Measurements from ENCODE around the gene PNMA1. TPM values are rescaled to one million over a fixed set of nuclear protein-coding genes. Genes with fewer than 3 reads are reported as not detected.

PNMA1 gene
- total and polyA plus RNA-seq, 2 of the 13 experiments (the other 11 are each of a cell fraction or from before 2014, with no cell fraction given), result 7.0 to 8.3 TPM

DNA sequence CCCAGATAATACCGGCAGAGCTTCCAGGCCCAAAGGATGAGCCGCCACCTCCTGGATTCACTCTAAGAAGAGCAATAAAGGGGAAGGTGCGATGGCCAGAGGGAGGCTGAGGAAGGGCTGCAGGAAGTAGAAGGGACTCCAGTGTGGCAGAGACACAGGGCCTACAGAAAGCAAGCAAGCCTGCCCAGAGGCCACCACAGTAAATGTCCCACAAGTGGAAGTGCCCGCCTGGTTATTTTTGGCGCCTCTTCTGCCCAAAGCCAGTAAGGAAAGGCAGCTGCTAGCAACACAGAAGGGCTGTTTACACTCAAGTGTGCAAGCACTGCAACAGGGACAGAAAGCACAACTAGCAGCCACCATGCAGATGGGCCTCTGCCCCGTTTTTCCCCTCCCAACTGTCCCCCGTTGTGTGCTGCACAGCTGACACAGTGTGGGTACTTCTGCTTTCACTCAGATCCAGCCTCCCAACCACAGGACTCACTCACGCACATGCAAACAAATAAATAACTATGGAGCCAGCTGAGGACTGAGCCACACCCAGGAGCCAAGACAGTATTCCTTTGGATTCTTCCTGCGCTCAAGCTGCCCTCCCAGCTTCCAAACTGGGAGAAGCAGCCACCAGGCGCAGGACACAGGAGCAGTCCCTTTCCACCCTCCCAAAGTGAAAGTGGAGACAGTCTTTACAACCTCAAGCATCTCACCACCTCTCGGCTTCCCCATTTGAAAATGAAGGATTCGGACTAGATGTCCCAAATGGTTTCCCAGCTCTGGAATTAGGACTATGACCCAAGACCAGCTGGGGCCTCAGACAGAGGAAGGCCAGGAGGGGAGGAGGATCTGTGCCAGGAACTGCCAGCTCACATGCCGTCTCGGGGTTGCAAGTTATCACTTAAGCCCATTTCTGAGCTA lies 40.0 kb upstream of the PNMA1 start (continued):
- TF ChIP-seq, protein P1, sequence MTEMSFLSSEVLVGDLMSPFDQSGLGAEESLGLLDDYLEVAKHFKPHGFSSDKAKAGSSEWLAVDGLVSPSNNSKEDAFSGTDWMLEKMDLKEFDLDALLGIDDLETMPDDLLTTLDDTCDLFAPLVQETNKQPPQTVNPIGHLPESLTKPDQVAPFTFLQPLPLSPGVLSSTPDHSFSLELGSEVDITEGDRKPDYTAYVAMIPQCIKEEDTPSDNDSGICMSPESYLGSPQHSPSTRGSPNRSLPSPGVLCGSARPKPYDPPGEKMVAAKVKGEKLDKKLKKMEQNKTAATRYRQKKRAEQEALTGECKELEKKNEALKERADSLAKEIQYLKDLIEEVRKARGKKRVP (CRISPR knock-in tag; IDR thresholded peaks at IDR 0.05), result no peak
- TF ChIP-seq ZNF776 (CRISPR knock-in tag; IDR thresholded peaks at IDR 0.05), result no peak
- TF ChIP-seq KLF9 (CRISPR knock-in tag; IDR thresholded peaks at IDR 0.05; ENCODE audit: low read depth), result no peak
- no peak for TF ChIP-seq THAP11 (CRISPR knock-in tag; IDR thresholded peaks at IDR 0.05)
- no peak for TF ChIP-seq ZNF598 (CRISPR knock-in tag; IDR thresholded peaks at IDR 0.05; ENCODE audit: borderline replicate concordance)
- TF ChIP-seq ZSCAN9 (CRISPR knock-in tag; IDR thresholded peaks at IDR 0.05; ENCODE audit: borderline replicate concordance), result 0 out of 2 replicates have a peak, but pooled peaks have one; percentile 33
- no peak for TF ChIP-seq ZNF234 (CRISPR knock-in tag; conservative IDR thresholded peaks at IDR 0.05)
- TF ChIP-seq, protein P2, sequence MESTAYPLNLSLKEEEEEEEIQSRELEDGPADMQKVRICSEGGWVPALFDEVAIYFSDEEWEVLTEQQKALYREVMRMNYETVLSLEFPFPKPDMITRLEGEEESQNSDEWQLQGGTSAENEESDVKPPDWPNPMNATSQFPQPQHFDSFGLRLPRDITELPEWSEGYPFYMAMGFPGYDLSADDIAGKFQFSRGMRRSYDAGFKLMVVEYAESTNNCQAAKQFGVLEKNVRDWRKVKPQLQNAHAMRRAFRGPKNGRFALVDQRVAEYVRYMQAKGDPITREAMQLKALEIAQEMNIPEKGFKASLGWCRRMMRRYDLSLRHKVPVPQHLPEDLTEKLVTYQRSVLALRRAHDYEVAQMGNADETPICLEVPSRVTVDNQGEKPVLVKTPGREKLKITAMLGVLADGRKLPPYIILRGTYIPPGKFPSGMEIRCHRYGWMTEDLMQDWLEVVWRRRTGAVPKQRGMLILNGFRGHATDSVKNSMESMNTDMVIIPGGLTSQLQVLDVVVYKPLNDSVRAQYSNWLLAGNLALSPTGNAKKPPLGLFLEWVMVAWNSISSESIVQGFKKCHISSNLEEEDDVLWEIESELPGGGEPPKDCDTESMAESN (CRISPR knock-in tag; conservative IDR thresholded peaks at IDR 0.05), result no peak
- no peak for TF ChIP-seq ZNF205 (CRISPR knock-in tag; IDR thresholded peaks at IDR 0.05)
- TF ChIP-seq ZNF737 (CRISPR knock-in tag; IDR thresholded peaks at IDR 0.05; ENCODE audit: borderline replicate concordance), result no peak
- peak; percentile 78; the same call in 1 of the 2 replicates for TF ChIP-seq BRD4 (CRISPR knock-in tag; IDR thresholded peaks at IDR 0.05)
- TF ChIP-seq ZNF546 (CRISPR knock-in tag; conservative IDR thresholded peaks at IDR 0.05), result no peak
- no peak for TF ChIP-seq ZNF605 (CRISPR knock-in tag; IDR thresholded peaks at IDR 0.05)
- TF ChIP-seq ZNF816 (CRISPR knock-in tag; IDR thresholded peaks at IDR 0.05; ENCODE audit: borderline replicate concordance), result no peak
- TF ChIP-seq RAD21 (CRISPR knock-in tag; IDR thresholded peaks at IDR 0.05), result 0 out of 2 replicates have a peak, but pooled peaks have one; percentile 2
- no peak for TF ChIP-seq ZNF24 (IDR thresholded peaks at IDR 0.05)
- TF ChIP-seq, protein P3, sequence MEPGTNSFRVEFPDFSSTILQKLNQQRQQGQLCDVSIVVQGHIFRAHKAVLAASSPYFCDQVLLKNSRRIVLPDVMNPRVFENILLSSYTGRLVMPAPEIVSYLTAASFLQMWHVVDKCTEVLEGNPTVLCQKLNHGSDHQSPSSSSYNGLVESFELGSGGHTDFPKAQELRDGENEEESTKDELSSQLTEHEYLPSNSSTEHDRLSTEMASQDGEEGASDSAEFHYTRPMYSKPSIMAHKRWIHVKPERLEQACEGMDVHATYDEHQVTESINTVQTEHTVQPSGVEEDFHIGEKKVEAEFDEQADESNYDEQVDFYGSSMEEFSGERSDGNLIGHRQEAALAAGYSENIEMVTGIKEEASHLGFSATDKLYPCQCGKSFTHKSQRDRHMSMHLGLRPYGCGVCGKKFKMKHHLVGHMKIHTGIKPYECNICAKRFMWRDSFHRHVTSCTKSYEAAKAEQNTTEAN (CRISPR knock-in tag; conservative IDR thresholded peaks at IDR 0.05), result 0 out of 2 replicates have a peak, but pooled peaks have one; percentile 4
- TF ChIP-seq PHF20 (CRISPR knock-in tag; IDR thresholded peaks at IDR 0.05), result peak; percentile 22; the same call in 1 of the 2 replicates
- no peak for TF ChIP-seq ZNF260 (CRISPR knock-in tag; IDR thresholded peaks at IDR 0.05; ENCODE audit: borderline replicate concordance, low read depth)
- TF ChIP-seq BHLHE40 (IDR thresholded peaks at IDR 0.05; ENCODE audit: low read length), result no peak
- TF ChIP-seq HNRNPL (IDR thresholded peaks at IDR 0.05; ENCODE audit: low read depth, low read length), result peak; percentile 70; the same call in 1 of the 2 replicates
- TF ChIP-seq U2AF1 (optimal IDR thresholded peaks at IDR 0.05; ENCODE audit: low read depth, low read length), result no peak
- TF ChIP-seq STAG1 (CRISPR knock-in tag; IDR thresholded peaks at IDR 0.05), result no peak

Measured in HepG2 (cell line).